Erythroblast (primary cell): ENCODE results near the gene ZNF280B.

Source experiments
- GATA1 ChIP-seq: IDR thresholded peaks from 2 replicates; pipeline ENCODE4 v1.6.1; 2011; ENCODE audit warnings: low read depth, mild to moderate bottlenecking, control low read depth, low read length, moderate library complexity
- POLR2A ChIP-seq: IDR thresholded peaks from 2 replicates; pipeline ENCODE4 v1.6.1; 2011; ENCODE audit warnings: mild to moderate bottlenecking, low read length

- TF ChIP-seq POLR2A (no peak), GATA1 (no peak)
Observed at GRCh38 chr22:22488736-22489135, 19.8 kb downstream of the ZNF280B start.
